D341Med (cell line): ENCODE measurements around the gene AGAP1.

Source experiments
- DNase-seq: peaks from one replicate; pipeline ENCODE4 v3.0.0; 2012; ENCODE audit warnings: low spot score

The AGAP1 gene

DNA sequence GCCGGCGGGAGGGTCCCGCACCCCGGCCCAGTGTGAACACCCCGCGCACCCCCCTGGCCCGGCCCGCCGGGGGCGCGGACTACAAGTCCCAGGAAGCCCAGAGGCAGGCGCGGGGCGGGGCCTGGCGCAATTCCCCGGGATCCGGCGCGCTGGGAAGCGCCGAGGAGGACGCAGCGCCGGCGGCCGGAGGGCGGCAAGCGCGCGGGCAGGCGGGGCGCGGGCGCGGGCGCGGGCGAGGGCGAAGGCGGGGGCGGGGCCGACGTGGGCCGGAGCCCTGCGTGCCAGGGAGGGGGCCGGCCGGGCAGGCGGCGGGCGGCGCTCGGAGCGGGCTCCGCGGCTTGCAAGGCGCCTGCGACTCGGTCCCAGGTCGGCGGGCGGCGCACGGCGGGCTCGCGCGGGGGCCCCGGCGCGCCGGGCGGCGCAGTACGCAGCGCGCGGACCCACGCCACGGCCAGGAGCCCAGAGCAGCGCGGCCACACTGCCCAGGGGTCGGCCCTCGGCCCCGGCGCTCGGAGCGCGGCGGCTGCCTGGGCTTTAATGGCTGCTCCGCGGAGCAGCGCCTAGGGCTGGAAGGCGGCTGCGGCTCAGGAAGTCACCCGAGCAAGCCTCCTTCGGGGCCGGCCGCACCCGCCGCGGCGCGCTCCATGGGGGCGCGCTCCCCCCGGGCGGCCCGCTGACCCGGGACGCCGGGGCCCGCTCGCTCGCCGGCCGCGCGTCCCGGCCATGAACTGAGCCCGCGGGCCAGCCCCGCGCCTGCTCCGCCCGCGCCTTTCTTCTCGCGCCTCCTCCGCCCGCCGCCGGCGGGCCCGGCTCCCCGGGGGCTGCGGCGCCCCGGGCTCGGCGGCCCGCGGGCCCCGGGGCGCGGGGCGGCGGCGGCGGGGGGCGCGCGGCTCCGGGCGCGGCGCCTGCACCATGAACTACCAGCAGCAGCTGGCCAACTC, at the start of gene AGAP1:
TSS of gene AGAP1 (plus strand) at position 269 of the 941 bp plus-strand sequence.
- peak; percentile 93 for DNase-seq

DNA sequence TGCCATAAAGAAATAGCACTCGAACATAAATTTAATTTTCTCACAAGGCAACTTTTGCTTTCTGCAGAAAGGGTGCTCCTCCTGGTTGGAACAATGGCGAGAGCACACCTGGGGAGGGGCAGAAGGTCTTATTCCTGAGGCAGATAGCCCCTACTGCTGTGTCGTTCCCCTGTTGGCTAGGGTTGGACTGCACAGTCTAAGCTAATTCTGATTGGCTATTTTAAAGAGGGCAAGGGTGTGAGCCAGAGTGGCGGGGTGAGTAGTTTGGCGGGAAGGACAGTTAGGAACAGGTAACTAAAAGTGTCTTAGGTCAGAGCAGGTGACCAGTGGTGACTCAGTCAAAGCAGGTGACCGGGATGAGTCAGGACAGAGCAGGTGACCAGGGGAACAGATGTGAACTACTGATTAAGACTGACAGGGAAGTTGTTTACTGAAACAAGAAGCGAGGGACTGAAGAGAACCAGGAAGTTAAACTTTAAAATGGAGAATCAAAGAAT, 49.7 kb upstream of the AGAP1 start:
- DNase-seq: no peak

DNA sequence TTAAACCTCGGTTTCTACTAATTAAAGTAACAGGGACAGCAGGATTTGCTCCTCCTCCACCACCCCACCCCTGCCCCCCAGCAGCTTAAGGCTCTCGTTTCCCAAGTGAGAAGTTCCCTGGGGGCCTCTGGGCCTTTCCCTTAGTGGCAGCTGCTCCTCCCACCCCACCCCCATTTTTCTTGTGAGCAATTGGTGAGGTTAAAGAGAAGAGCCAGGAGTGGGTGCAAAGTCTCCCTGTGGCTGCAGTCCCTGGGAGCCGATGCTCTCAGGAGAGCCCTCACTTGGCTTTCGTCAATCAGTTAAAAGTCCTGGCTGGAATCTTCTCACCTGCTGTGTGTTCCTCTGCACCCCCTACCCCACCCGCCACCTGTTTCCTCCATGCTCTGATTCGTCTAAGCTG, 48.7 kb upstream of the AGAP1 start:
- peak; percentile 84 for DNase-seq

DNA sequence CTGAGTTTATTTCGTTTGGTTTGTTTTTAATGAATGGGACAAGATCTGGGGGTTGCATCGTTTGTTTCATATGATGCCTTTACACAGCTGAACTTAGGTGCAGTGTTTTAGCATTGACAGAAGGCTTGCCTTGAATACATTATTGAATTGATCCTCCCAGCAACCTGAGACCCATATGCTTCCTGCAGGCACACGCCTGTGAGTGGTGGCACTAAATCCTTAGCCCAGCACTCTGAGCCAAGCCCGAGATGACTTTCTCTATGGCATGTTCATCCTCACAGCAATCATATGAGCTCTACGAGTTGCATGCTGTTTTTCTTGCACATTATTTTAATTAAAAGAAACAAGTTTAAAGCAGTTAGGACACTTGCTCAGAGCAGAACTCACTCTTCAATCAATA, 47.8 kb upstream of the AGAP1 start:
- DNase-seq: peak; percentile 53

DNA sequence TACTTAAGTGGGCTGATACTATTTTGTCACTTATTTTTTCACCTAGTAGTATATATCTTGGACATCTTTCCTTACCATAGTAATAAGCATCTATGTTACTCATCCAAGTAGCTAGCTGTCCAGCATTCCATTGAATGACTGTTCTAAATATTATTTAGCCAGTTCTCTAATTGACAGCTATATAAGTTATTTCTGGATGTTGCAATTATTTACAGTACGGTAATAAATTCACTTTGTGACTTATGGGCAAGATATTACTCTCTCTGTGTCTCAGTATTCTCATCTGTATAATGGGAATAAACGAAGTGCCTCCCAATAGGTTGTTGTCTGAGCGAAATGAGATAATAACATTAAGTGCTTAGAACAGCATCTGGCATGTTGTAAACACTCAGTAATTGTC, 46.6 kb upstream of the AGAP1 start:
- DNase-seq: no peak

DNA sequence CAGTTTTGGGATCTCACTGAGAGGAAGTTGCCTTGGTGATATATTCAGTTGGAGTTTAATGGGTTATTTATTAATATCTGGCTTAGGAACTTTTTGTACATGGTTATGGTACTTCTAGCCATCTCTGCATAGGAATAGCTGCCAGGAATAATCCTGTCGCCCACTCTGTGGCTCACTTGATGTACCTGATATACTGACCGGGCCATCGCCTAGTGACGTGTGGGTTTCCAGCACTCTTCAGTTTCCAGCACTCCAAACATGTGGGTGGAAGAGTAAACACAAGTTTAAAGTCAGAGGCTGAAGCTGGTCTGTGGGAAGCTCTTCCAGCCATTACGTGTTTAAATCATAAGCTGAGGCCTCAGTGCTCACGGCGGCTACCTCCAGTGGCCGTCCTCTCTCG, 44.3 kb upstream of the AGAP1 start:
- no peak for DNase-seq

DNA sequence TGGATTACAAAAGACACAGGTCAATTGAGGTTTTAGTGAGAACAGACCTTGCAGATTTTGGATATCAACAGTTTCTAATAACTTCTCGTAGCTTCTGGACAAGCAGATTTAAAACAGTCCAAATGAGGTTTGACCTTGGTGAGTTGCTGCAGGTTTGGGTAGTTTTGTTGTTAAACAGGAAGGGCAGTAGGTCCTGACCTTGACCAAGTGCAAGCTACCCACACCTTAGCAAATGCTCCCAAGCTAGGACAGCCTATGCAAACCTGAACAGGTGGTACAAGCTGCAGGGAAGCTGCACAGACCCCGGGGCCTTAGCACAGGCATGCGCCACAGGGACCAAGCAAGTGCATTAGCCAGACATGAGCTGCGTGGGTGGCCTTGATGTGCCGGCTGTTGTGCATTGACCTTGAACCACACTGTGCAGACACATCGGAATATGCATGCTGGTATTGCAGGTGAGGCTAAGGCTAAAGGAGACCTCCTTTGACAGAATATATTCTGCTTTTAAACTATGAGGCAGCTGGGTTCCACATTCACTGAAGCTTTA, 40.2 kb upstream of the AGAP1 start:
- DNase-seq: no peak

DNA sequence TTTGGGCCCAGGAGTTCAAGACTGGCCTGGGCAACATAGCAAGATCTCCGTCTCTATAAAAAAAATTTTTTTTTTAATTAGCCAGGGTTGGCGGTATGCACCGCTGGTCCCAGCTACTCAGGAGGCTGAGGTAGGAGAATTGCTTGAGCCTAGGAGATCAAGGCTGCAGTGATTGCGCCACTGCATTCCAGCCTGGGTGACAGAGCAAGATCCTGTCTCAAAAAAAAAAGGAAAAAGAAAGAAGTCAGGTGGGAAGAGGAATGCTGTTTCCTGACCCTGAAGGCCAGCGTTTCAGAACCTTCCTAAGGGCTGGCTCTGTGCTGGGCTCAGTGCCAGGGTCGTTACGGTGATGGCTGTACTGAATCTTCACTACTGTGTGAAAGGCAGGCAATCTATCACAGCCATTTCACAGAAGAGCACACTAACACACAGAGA, 35.0 kb upstream of the AGAP1 start:
- DNase-seq: no peak

DNA sequence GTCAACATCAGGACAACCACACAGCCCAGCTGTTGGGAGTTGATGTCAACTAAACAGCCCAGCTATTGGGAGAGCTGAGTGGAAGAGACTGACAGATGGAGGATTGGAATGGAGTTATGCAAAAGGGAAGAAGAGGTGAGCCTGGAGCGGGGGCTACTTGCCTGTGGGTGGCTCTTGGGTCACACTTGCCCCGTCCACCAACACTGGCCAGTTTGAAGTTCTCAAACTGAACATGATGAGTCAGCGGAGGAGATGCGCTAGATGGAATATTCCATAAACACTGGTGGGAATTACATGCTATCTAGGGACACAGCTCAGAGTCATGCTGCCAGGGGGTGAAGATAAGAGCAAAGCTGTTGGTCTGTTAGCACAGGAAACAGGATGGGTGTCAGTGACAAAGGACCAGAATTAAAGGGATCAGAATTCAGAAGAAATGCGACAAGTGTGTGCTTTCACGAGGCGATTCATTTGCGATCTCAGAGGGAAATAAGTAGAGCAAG, 33.2 kb upstream of the AGAP1 start:
- DNase-seq: no peak

DNA sequence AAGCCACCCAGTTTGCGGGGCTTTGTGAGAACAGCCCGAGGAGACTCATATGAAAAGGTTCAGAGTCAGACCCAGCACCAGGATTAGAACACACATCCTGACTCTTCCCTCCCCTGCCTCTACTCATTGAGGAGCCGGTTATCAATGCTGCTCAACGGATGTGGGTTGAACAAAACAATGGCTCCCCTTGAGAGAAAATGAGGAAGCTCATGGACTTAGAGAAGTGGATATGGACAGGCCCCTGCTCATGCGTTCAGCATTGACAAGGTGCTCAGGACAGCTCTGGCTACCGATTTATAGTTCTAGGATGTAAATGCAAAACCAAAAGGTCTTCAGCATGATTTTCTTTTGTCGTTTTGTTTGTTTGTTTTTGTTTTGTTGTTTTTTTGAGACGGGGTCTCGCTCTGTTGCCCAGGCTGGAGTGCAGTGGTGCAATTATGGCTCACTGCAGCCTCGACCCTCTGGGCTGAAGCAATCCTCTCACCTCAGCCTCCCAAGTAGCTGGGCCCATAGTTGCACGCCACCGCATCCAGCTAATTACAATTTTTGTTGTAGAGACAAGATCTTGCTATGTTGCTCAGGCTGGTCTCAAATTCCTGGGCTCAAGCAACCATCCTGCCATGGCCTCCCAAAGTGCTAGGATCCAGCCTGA, 32.0 kb upstream of the AGAP1 start:
- no peak for DNase-seq

DNA sequence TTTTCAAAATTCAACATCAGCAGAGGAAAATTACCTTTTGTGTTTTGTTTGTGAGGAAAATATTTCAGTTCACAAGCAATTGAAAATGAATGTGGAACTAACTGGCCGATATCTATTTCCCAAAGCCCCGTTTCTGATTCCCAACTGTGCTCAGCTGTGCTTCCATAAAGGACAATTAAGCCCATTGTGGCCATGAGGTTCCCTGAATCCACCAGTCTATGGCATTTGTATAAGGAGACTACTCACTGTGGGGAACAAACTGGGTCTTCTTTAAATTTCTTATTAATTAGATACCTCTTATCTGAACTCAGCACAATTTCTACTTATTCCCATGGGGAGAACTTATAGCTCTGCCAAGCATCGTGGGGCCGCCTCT, 31.4 kb upstream of the AGAP1 start:
- no peak for DNase-seq

DNA sequence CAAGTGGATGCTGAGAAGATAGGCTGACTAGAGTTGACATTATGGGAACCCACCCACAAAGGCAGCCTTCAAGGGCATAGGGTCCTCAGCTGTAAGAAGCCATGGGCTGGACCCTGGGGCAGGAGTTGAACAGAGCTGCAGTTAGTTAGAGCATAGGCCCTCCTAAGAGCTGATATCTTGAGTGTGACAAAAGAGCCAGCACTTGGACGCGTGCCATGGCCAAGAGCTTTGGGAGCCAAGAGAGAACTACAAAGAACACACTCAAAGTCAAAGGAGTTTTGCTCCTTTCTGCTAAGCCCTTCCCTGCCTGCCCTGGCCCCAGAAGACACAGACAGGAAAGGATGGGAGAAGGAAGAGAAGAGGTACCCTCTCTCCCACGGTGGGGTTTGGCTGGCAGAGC, 29.9 kb upstream of the AGAP1 start:
- DNase-seq: no peak

DNA sequence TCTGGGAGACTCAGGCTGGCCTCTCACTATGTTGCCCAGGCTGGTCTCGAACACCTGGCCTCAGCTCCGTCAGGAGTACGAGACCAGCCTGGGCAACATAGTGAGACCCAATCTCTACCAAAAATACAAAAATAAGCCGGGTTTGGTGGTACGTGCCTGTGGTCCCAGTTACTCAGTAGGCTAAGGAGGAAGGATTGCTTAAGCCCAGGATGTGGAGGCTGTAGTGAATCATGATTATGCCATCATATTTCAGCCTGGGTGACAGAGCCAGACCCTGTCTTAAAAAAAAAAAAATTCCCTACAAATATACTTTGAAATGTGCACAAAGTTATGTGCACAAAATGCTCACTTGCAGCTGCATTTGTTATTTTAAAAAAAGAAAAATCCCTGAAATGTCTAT, 26.3 kb upstream of the AGAP1 start:
- no peak for DNase-seq

DNA sequence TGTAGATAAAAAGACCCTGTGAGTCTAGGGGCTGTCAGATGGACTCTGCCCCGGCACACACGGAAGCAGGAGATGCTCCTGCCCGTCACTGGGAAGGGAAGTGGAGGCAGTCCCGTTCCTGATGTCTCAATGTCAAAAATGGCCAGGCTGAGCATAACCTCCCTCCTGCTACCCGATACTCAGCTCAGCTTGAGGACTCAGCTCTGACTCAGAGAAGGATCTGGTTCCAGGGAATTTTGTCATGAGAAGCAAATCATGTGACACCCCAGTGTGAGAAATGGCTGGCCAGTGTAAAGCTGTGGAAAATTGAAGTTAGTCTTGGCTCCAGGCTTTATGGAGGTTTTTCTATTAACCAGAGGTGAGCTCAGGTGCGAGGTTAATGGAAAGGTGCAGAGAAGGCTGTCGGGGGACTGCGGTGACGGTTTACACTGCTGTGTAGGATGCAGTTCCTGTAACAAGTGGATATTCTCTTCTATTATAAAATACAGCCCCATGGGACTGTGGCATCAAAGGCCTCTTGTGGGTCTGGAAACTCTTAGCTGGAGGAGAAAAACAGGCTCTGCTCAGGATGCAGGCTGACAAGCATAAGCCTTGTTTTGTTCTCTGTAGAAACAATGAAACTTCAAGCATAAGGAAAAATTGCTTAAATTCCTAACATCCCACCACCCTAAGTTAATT, 24.7 kb upstream of the AGAP1 start:
- no peak for DNase-seq

DNA sequence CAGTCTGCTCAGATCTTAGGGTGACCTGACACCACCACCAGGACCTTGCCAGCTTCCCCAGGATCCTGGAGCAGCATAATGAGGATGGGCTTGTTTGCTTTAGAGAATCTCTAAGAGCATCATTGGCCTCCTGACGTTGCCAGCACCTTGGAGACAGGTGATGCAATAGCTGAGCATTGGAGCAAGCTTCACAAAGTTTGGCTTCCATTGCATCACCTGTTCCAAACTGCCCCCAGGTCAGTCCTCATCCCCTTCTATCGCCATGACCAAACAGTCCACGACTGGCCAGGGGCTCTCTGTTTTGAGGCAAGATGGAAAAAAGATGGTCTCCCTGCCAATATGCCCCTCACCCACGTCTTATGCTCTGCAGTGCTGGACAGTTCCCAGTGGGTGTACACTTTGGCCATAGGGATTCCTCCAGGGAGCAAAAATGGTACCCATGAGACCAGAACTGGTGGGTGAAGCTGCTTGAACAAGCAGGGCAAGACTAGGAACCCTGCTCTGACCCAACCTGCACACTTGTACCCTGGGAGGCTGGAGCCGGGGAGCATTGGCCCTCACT, 22.6 kb upstream of the AGAP1 start:
- no peak for DNase-seq

DNA sequence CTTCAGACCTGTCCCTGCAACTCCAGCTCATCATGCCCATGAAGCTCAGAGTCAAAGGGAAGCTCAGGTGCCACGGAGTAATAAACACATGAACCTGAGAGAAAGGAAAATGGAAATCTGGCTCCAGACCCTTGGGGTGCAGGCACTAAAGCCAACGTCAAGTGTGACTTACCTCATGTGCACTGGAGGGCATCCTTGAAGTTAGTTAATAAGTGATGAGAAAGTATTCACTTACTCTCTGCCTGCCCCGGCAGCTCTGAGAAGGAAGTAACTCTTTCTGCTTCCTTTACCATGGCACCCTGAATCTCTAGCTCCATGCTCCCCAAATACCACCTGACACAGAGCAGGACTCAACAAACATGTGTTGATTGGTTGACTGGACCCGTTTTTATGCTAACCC, 21.4 kb upstream of the AGAP1 start:
- no peak for DNase-seq

DNA sequence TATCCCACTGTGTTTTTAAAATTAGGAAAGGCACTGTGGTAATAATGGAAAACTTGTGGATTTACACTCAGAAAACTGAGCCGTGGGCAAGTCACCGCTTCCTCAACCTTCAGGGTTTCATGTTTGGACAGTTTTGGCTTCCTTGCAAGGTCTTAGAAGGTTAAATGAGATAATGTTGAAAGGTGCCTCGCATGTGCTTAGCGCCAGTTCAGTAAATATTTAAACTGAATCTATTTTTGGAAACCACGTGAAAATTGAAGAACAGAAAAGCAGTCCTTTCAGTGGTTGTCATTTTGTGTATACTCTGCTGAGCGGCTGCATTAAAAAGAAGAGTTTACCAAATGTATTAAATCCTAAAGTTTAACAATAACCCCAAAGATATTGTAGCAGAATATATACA, 15.2 kb upstream of the AGAP1 start:
- DNase-seq: no peak

DNA sequence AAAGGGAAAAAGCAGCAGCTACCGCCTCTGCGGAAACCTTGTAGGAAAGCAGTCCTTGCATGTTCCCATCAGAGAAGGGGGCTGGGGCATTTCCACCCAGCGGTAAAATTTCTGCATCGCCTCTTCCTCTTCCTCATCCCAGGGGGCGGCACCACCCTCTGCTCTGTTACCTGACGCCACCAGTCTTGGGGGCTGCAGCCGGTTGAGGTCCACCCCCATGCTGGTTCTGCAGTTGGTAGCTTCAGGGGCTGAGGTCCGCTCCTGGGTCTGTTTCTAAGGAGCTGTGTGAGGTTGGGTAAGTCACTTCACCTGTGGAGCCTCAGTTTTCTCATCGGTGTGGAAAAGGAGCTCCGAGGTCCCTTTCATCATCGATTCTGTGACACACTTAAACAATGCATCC, 14.2 kb upstream of the AGAP1 start:
- DNase-seq: no peak

DNA sequence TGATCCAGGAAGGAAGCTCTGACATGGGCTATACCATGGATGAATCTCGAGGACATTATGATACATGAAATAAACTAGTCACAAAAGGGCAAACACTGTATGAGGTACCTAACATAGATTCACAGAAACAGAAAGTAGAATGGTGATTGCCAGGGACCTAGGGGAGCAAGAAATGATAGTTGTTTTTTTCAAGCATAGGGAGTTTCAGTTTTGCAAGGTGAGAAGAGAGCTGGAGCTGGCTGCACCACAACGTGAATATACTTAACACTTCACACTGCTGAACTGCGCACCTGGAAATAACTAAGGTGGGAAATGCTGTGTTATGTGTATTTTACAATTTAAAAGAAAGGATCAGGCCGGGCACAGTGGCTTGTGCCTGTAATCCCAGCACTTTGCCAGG, 13.2 kb upstream of the AGAP1 start:
- no peak for DNase-seq

DNA sequence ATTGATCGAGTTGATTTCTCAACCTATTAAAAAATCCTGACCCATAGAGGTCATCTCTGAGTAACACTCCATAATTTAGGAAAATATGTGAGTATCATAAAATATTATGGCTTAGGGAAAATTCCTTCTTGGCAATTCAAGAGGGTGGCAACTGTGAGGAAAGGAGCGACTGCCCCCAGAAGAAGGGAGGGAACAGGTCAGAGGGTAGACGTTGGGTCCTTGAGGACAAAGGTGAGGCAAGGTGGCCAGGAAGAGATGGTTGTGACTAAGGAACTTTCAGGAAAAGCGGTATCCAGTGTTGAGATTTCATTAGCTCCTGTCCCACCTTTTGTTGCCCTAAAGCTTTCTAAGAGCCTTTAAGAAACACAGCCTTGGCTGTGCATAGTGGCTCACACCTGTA, 10.5 kb upstream of the AGAP1 start:
- DNase-seq: no peak

DNA sequence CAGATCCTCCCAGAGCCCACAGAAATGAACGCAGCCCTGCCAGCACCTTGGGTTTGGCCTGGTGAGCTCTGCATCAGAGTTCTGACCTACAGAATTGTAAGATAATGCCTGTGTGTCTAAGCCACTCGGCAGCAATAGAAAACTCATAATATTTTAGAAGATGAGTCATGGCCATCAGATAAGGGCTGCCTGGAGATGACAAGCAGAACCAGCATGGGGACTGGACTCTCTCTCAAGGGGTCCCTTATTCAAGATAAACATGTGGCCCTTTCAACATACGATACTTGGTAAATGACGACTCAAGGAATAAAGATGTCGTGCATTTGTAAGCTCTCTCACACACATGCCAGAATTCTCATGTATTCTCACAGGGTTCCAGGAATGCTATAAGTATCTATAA, 8.5 kb upstream of the AGAP1 start:
- no peak for DNase-seq

DNA sequence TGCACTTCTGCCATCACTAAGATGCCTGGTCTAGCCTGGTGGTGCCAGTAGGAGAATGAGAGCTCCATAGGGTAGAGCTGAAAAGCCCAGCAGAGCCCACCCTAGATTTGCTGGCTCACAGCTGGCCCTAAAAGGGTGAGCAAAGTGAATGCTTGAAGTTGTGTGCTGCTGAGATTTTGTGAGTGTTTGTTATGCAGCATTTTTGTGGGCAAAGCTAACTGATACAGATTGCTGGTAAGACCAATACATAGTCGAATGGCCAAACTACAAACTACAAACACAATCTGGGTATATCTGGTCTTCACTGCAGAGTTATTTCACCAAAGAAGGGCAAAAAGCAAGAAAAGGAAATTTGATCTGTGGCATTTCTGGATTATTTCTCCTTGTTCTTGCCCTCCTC, 7.1 kb upstream of the AGAP1 start:
- DNase-seq: no peak
